Choroid plexus epithelial cell (primary cell): ENCODE measurements around the gene KL.

Experiments used
- DNase-seq: peaks from one replicate; pipeline ENCODE4 v3.0.0-alpha.2; 2010; ENCODE audit warnings: low read depth
- H3K4me3 ChIP-seq: 2 replicates; pipeline ENCODE4 v1.5.1; 2011; ENCODE audit warnings: low read depth, mild to moderate bottlenecking, control low read depth, low read length, moderate library complexity
- CTCF ChIP-seq: conservative IDR thresholded peaks from 2 replicates; pipeline ENCODE4 v1.5.1; 2011; ENCODE audit warnings: low read depth, mild to moderate bottlenecking, control low read depth, inconsistent platforms, low read length, moderate library complexity

KL gene

GRCh38 chr13:32976912-32977311, 39.3 kb upstream of the KL start:
- no peak for DNase-seq
- TF ChIP-seq CTCF = no peak
- no peak overlapping the region for H3K4me3 ChIP-seq

- H3K4me3 ChIP-seq = no peak overlapping the region
- no peak for DNase-seq
- TF ChIP-seq CTCF = no peak
Observed at GRCh38 chr13:32977321-32977720, 38.9 kb upstream of the KL start.

- H3K4me3 ChIP-seq = no peak overlapping the region
- no peak for TF ChIP-seq CTCF
- no peak for DNase-seq
Observed at GRCh38 chr13:32978278-32978677, 37.9 kb upstream of the KL start.

- no peak for DNase-seq
- H3K4me3 ChIP-seq = no peak overlapping the region
- TF ChIP-seq CTCF = no peak
Observed at GRCh38 chr13:32983058-32983457, 33.2 kb upstream of the KL start.

- DNase-seq = no peak
- H3K4me3 ChIP-seq = no peak overlapping the region
- no peak for TF ChIP-seq CTCF
Observed at GRCh38 chr13:32984857-32985626, 31.2 kb upstream of the KL start.

- DNase-seq = no peak
- no peak overlapping the region for H3K4me3 ChIP-seq
- TF ChIP-seq CTCF = no peak
Observed at GRCh38 chr13:32986552-32986951, 29.7 kb upstream of the KL start.

GRCh38 chr13:32987462-32987861, 28.8 kb upstream of the KL start:
- no peak overlapping the region for H3K4me3 ChIP-seq
- no peak for TF ChIP-seq CTCF
- DNase-seq = no peak
